ENCODE measurements around the gene DISC1. TPM values are rescaled to one million over a fixed set of nuclear protein-coding genes. Genes with fewer than 3 reads are reported as not detected.

Gene DISC1
- total RNA-seq, 2 experiments from 2014 or later = 4.4 to 14.4 TPM

DNA sequence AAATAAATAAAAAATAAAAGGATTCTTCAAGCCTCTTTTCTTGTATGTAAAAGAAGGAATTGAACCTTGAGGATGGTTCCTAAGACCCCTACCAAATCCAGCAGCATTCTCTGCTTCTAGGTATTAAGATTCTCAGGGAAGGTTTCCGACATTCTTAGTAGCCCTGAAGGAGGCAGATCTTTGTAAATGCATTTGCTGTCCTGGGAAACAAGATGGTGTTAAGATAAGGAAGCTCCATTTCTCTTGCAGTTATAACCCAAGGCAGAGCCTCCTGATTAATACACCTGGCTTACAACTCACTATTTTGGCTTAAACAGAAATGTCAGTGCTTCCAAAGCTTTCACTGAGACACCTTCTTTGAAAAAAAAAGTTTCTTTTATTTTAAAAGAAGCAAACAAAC, 393.8 kb downstream of the DISC1 start:
- H3K27me3 Mint-ChIP-seq = no peaks in the 10 kb centered on the region
- H3K4me1 Mint-ChIP-seq = no peaks in the 10 kb centered on the region
- DNase-seq (no peak), ATAC-seq (no peak)
- CTCF ChIA-PET = no interaction called here
- H3K36me3 Mint-ChIP-seq = no peaks in the 10 kb centered on the region
- H3K9me3 Mint-ChIP-seq (ENCODE audit: low read depth) = no peaks in the 10 kb centered on the region
- H3K27ac Mint-ChIP-seq = no peak overlapping the region
- H3K4me3 Mint-ChIP-seq = no peak overlapping the region

GRCh38 chr1:232029315-232029714, 402.7 kb downstream of the DISC1 start:
- DNase-seq (no peak), ATAC-seq (no peak)
- H3K4me3 Mint-ChIP-seq = no peak overlapping the region
- no peak overlapping the region for H3K27ac Mint-ChIP-seq
- CTCF ChIA-PET = no interaction called here
- no peaks in the 10 kb centered on the region for H3K9me3 Mint-ChIP-seq (ENCODE audit: low read depth)
- no peaks in the 10 kb centered on the region for H3K27me3 Mint-ChIP-seq
- no peaks in the 10 kb centered on the region for H3K4me1 Mint-ChIP-seq
- H3K36me3 Mint-ChIP-seq = no peaks in the 10 kb centered on the region

DNA sequence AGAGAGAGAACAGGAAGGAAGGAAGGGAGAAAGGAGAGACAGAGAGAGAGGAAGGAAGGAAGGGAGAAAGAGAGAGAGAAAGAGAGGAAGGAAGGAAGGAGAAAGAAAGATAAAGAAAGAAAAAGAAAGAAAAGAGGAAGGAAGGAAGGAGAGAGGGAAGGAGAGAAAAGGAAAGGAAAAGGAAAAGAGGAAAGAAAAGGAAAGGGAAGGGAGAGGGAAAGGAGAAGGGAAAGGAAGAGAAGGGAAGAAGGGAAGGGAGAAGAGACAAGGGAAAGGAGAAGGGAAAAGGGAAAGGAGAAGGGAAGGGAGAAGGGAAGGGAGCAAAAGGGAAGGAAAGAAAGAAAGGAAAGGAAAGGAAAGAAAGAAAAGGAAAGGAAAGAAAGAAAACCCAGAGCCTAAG, 404.6 kb downstream of the DISC1 start:
- DNase-seq (no peak), ATAC-seq (no peak)
- Mint-ChIP-seq H3K36me3 (no peaks in the 10 kb centered on the region), H3K4me3 (no peak overlapping the region), H3K27ac (no peak overlapping the region), H3K9me3 (ENCODE audit: low read depth) (no peaks in the 10 kb centered on the region), H3K4me1 (no peaks in the 10 kb centered on the region), H3K27me3 (no peaks in the 10 kb centered on the region)
- CTCF ChIA-PET = no interaction called here

DNA sequence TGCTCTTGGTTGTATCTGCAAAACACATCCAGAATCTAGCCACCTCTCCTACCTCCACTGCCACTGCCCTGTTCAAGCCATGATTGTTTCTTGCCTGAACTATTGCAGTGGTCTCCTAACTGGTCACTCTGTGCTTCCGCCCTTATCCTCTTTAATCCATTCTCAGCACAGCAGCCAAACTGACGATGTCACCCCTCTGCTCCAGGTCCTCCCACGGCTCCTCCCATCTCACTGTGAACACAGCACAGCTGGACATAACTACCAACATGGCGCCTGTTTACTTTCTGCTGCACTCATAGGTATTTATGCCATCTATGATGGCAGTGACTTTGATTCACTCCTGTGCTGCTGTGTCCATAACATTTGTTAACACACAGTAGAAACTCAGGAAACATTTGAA, 406.7 kb downstream of the DISC1 start:
- Mint-ChIP-seq H3K4me3 (no peak overlapping the region), H3K4me1 (no peaks in the 10 kb centered on the region), H3K36me3 (no peaks in the 10 kb centered on the region), H3K27ac (no peak overlapping the region), H3K9me3 (ENCODE audit: low read depth) (no peaks in the 10 kb centered on the region), H3K27me3 (no peaks in the 10 kb centered on the region)
- CTCF ChIA-PET = no interaction called here
- ATAC-seq (no peak), DNase-seq (no peak)

GRCh38 chr1:232034556-232034955, 408.0 kb downstream of the DISC1 start:
- CTCF ChIA-PET = no interaction called here
- Mint-ChIP-seq H3K36me3 (no peaks in the 10 kb centered on the region), H3K27me3 (no peaks in the 10 kb centered on the region), H3K9me3 (ENCODE audit: low read depth) (no peaks in the 10 kb centered on the region), H3K4me3 (no peak overlapping the region), H3K4me1 (no peaks in the 10 kb centered on the region), H3K27ac (no peak overlapping the region)
- ATAC-seq = no peak
- DNase-seq = no peak

DNA sequence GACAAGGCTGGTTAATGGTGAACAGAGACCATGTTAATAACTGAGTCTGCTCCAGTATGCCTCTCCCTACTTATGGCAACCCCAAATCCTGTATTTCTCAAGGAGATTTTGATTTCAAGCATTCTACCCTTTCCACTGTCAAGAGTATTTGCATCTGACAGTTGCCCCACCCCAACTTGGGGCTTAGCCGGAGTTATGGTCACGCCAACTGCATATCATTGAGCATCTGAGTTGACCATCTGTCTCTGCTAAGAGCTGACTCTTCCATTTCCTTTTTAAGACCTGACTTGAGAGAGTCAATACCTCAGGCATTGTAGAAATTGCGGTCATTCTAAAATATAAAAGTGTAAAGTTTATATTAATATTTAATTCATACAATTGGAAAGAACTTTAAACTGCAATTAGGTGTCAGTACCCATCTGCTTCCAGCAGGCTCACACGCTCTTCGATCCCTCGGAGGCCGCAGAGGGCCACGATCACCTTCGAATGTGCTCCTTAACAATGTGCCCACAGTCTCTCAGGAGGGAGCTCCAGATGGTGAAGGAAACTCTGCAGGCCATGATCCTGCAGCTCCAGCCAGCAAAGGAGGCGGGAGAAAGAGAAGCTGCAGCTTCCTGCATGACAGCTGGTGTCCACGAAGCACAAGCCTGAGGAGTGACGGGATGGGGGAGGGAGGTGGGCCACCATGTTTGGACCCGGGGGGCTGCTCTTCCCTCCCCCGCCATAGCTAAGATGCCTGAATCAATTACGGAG, 409.8 kb downstream of the DISC1 start:
- Mint-ChIP-seq H3K9me3 (ENCODE audit: low read depth) (no peaks in the 10 kb centered on the region), H3K27me3 (no peaks in the 10 kb centered on the region), H3K4me3 (no peak overlapping the region), H3K36me3 (no peaks in the 10 kb centered on the region), H3K4me1 (no peaks in the 10 kb centered on the region), H3K27ac (no peak overlapping the region)
- no peak for DNase-seq
- CTCF ChIA-PET = no interaction called here
- no peak for ATAC-seq

- Mint-ChIP-seq H3K36me3 (no peaks in the 10 kb centered on the region), H3K27me3 (no peaks in the 10 kb centered on the region), H3K4me1 (no peaks in the 10 kb centered on the region), H3K9me3 (ENCODE audit: low read depth) (no peaks in the 10 kb centered on the region), H3K27ac (no peak overlapping the region), H3K4me3 (no peak overlapping the region)
- CTCF ChIA-PET = no interaction called here
- DNase-seq (no peak), ATAC-seq (no peak)
Observed at GRCh38 chr1:232037774-232038388, 411.3 kb downstream of the DISC1 start.

GRCh38 chr1:232038706-232039677, 412.4 kb downstream of the DISC1 start:
- DNase-seq (no peak), ATAC-seq (no peak)
- no peak overlapping the region for H3K27ac Mint-ChIP-seq
- peaks cover 3% of the 10 kb centered on the region for H3K27me3 Mint-ChIP-seq
- H3K4me3 Mint-ChIP-seq = no peak overlapping the region
- CTCF ChIA-PET = no interaction called here
- no peaks in the 10 kb centered on the region for H3K9me3 Mint-ChIP-seq (ENCODE audit: low read depth)
- no peaks in the 10 kb centered on the region for H3K36me3 Mint-ChIP-seq
- no peaks in the 10 kb centered on the region for H3K4me1 Mint-ChIP-seq

DNA sequence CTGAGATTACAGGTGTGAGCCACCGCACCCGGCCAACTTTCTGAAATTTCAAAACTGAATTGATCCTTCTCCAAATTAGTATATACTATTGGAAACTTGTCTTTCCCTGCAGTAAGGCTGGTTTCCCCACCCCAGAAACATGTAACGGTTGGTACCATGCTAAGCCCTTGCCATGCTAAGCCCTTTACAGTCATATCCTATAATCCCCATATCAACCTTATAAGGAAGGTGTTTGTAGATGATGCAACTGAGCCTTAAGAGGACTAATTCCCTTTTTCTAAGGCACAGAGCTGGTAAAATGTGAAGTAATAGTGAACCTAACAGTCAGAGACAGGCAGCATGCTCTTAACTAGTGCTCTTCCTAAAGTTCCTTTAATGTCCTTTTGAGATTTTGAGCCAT, 413.7 kb downstream of the DISC1 start:
- CTCF ChIA-PET = no interaction called here
- Mint-ChIP-seq H3K27ac (no peak overlapping the region), H3K4me3 (no peak overlapping the region), H3K27me3 (peaks cover 7% of the 10 kb centered on the region), H3K9me3 (ENCODE audit: low read depth) (no peaks in the 10 kb centered on the region), H3K36me3 (no peaks in the 10 kb centered on the region), H3K4me1 (no peaks in the 10 kb centered on the region)
- DNase-seq = no peak
- no peak for ATAC-seq

DNA sequence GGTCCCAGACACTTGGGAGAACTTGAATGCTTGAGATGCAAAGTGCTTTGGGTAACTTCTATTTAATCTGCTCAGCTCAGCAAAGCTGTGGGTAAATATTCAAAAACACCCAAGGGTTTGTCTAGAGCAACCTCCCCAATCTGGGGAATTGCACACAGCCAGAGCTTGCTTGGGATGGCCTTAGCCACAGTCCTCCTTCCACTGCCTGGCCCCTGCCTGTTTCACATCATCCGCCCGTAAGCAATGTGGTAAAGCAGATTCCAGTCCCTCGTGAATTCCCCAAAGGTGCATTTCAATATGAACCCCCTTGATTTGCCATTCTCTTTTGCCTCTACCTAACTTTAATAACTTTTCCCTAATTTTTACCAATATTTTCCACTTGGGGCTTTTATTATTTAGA, 418.1 kb downstream of the DISC1 start:
- H3K4me3 Mint-ChIP-seq = no peak overlapping the region
- no peak overlapping the region for H3K27ac Mint-ChIP-seq
- H3K36me3 Mint-ChIP-seq = no peaks in the 10 kb centered on the region
- DNase-seq = no peak
- H3K27me3 Mint-ChIP-seq = peaks cover 7% of the 10 kb centered on the region
- no peaks in the 10 kb centered on the region for H3K4me1 Mint-ChIP-seq
- ATAC-seq = no peak
- H3K9me3 Mint-ChIP-seq (ENCODE audit: low read depth) = no peaks in the 10 kb centered on the region
- CTCF ChIA-PET = no interaction called here

DNA sequence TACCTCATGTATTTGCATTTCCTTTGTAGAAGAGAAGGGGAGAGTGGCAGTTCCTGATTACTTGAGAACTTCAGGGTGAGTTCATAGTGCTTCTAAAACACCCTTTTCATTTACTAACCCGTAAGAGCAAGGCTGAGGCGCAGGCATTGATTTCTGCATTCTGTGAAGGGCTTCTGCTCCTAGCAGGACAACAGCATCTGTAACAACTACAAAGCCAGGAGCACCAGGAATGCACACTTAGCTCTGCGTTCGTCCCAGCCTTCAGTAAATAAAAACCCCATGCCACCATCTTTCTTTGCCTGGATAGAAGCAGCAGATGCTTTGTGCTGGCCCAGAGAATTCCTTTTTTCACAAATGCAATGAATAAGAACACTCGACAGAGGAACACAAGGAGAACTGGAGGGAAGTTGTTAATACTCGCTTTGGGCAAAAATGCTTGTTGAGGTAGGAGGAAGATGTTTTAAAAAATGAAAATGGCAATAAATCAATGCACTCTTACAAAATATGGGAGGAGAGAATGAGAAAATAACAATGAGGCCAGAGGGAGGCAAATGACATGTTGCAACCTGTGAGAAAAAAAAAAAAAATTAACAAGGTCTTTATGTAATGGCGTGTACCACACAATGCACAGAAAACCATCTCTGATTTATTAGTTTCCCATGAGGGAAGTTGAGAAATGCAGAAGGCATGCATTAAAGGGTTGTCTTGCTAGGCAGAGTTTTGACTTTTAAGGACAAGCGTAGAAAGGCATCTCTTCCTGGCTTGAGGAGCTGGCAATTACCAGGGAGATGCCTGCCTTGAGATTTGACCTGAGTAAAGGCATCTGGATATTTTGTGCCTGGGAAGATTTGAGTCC, 418.8 kb downstream of the DISC1 start:
- Mint-ChIP-seq H3K9me3 (ENCODE audit: low read depth) (no peaks in the 10 kb centered on the region), H3K27ac (no peak overlapping the region), H3K27me3 (peaks cover 7% of the 10 kb centered on the region), H3K4me3 (no peak overlapping the region), H3K36me3 (no peaks in the 10 kb centered on the region), H3K4me1 (no peaks in the 10 kb centered on the region)
- CTCF ChIA-PET = no interaction called here
- no peak for ATAC-seq
- DNase-seq = no peak

DNA sequence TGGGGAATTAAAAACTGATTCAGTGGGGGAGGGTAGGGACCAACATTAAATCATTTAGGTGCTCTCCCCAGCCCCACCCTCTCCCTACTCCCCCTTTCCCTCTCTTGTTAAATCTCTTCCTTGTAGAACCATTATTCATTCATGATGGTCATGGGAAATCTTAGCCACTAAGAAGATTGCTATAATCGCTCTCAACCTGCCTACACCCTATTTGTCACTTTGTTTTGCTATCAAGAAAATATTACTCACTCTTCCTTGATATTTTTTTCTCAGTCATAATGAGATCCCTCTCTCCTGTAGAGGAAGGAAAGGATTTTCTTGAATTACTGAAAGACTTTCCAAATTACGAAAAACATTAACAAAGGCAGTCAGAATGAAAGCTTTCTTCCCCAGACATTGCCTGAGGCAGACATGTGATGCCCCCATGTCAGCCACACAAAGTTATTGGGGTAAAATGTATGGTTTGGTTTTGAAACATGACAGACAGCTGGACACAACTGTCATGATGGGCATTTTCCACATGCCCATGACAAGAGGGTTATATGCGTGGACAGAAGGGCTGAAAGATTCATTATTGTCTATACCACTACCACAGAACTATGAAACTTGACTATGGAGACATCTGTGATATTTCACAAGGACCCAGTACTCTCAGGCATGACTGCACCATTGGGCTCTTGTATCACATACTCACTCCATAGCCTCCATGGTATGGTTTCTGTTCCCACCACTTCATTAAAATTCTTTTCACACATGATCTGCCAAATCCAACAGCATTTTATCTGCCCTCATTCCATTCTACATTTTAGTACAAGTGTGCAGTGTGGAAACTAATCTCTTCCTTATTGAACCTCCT, 420.1 kb downstream of the DISC1 start:
- no peak overlapping the region for H3K27ac Mint-ChIP-seq
- CTCF ChIA-PET = no interaction called here
- H3K36me3 Mint-ChIP-seq = no peaks in the 10 kb centered on the region
- peaks cover 7% of the 10 kb centered on the region for H3K27me3 Mint-ChIP-seq
- no peaks in the 10 kb centered on the region for H3K4me1 Mint-ChIP-seq
- H3K9me3 Mint-ChIP-seq (ENCODE audit: low read depth) = no peaks in the 10 kb centered on the region
- no peak for DNase-seq
- ATAC-seq = no peak
- no peak overlapping the region for H3K4me3 Mint-ChIP-seq
